Glutamatergic neuron (in vitro differentiated cells): ENCODE data around the gene PAM. TPM values are rescaled to one million over a fixed set of nuclear protein-coding genes. Genes with fewer than 3 reads are reported as not detected.

ENCODE experiments used
- DNase-seq: peaks from one replicate; pipeline ENCODE4 v3.0.0; 2022
- H3K27ac Mint-ChIP-seq: one replicate; pipeline ENCODE4 v1.8.0; 2020; ENCODE audit warnings: mild to moderate bottlenecking, mixed read lengths, inconsistent platforms; ENCODE audit not compliant: unreplicated experiment
- H3K27me3 Mint-ChIP-seq: one replicate; pipeline ENCODE4 v1.8.0; 2020; ENCODE audit warnings: mild to moderate bottlenecking, moderate library complexity, mixed read lengths, inconsistent platforms; ENCODE audit not compliant: unreplicated experiment
- H3K36me3 Mint-ChIP-seq: one replicate; pipeline ENCODE4 v1.8.0; 2020; ENCODE audit warnings: mild to moderate bottlenecking, mixed read lengths, inconsistent platforms; ENCODE audit not compliant: unreplicated experiment
- H3K4me1 Mint-ChIP-seq: one replicate; pipeline ENCODE4 v1.8.0; 2020; ENCODE audit warnings: mild to moderate bottlenecking, low read depth, mixed read lengths, inconsistent platforms; ENCODE audit not compliant: unreplicated experiment
- H3K4me3 Mint-ChIP-seq: one replicate; pipeline ENCODE4 v1.8.0; 2020; ENCODE audit warnings: mild to moderate bottlenecking, mixed read lengths, inconsistent platforms; ENCODE audit not compliant: unreplicated experiment
- H3K9me3 Mint-ChIP-seq: one replicate; pipeline ENCODE4 v1.8.0; 2020; ENCODE audit warnings: mild to moderate bottlenecking, moderate library complexity, mixed read lengths, inconsistent platforms; ENCODE audit not compliant: unreplicated experiment
- total RNA-seq: library from RNA; stranded (reverse); fragmentation: NEBNext Ultra II Directional; extraction: Animal tissue kit (Norgen Biotek cat#: 25700); gene quantifications from one replicate; pipeline ENCODE4 v1.2.1, GENCODE V29; 2021; ENCODE audit not compliant: unreplicated experiment
- TF ChIP-seq, protein P1 (sequence below): fragments of 200-600 bp; sonication (generic); IDR thresholded peaks from one replicate; pipeline ENCODE4 v1.5.0; 2021; ENCODE audit not compliant: partially characterized antibody, unreplicated experiment

PAM gene
- total RNA-seq, 1 donor from 2014 or later: 192 TPM

- Mint-ChIP-seq H3K27me3 (no peaks in the 10 kb centered on the region), H3K36me3 (no peaks in the 10 kb centered on the region), H3K9me3 (peaks cover 2% of the 10 kb centered on the region), H3K4me1 (peaks cover 13% of the 10 kb centered on the region), H3K4me3 (no peak overlapping the region), H3K27ac (no peak overlapping the region)
- TF ChIP-seq, protein P1, sequence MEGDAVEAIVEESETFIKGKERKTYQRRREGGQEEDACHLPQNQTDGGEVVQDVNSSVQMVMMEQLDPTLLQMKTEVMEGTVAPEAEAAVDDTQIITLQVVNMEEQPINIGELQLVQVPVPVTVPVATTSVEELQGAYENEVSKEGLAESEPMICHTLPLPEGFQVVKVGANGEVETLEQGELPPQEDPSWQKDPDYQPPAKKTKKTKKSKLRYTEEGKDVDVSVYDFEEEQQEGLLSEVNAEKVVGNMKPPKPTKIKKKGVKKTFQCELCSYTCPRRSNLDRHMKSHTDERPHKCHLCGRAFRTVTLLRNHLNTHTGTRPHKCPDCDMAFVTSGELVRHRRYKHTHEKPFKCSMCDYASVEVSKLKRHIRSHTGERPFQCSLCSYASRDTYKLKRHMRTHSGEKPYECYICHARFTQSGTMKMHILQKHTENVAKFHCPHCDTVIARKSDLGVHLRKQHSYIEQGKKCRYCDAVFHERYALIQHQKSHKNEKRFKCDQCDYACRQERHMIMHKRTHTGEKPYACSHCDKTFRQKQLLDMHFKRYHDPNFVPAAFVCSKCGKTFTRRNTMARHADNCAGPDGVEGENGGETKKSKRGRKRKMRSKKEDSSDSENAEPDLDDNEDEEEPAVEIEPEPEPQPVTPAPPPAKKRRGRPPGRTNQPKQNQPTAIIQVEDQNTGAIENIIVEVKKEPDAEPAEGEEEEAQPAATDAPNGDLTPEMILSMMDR: no peak
- DNase-seq: no peak
Observed at GRCh38 chr5:102857076-102857818, 102.1 kb downstream of the PAM start.

- Mint-ChIP-seq H3K36me3 (no peaks in the 10 kb centered on the region), H3K4me1 (peaks cover 13% of the 10 kb centered on the region), H3K27ac (no peak overlapping the region), H3K4me3 (no peak overlapping the region), H3K9me3 (peaks cover 2% of the 10 kb centered on the region), H3K27me3 (peaks cover under 1% of the 10 kb centered on the region)
- DNase-seq: no peak
- TF ChIP-seq, protein P1: no peak
Observed at GRCh38 chr5:102858221-102858620, 103.1 kb downstream of the PAM start.

DNA sequence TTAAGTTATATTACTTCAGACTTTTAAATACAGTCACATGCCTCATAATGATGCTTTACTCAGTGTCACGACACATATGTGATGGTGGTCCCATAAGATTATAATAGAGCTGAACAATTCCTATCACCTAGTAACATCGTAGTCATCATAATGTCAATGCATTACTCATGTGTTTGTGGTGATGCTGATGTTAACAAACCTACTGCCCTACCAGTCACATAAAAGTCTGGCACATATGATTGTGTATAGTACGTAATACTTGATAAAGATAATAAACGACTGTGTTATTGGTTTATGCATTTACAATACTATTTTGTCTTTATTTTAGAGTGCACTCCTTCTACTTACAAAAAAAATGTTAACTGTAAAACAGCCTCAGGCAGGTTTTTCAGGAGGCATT lies 103.7 kb downstream of the PAM start:
- Mint-ChIP-seq H3K4me3 (no peak overlapping the region), H3K27me3 (peaks cover 2% of the 10 kb centered on the region), H3K27ac (no peak overlapping the region), H3K4me1 (peaks cover 10% of the 10 kb centered on the region), H3K9me3 (peaks cover 2% of the 10 kb centered on the region), H3K36me3 (no peaks in the 10 kb centered on the region)
- no peak for DNase-seq
- TF ChIP-seq, protein P1: no peak

GRCh38 chr5:102860035-102860434 lies 104.9 kb downstream of the PAM start:
- Mint-ChIP-seq H3K9me3 (peaks cover 4% of the 10 kb centered on the region), H3K36me3 (no peaks in the 10 kb centered on the region), H3K27me3 (peaks cover 2% of the 10 kb centered on the region), H3K4me1 (peaks cover 15% of the 10 kb centered on the region), H3K27ac (no peak overlapping the region), H3K4me3 (no peak overlapping the region)
- TF ChIP-seq, protein P1: no peak
- no peak for DNase-seq

GRCh38 chr5:102863058-102863457 lies 108.0 kb downstream of the PAM start:
- H3K27me3 Mint-ChIP-seq: peaks cover 2% of the 10 kb centered on the region
- peaks cover 21% of the 10 kb centered on the region for H3K4me1 Mint-ChIP-seq
- TF ChIP-seq, protein P1: no peak
- peaks cover 5% of the 10 kb centered on the region for H3K9me3 Mint-ChIP-seq
- no peak overlapping the region for H3K27ac Mint-ChIP-seq
- no peak overlapping the region for H3K4me3 Mint-ChIP-seq
- no peak for DNase-seq
- H3K36me3 Mint-ChIP-seq: no peaks in the 10 kb centered on the region
